OCI-LY1 (cell line): ENCODE data around the gene AQP5.

ENCODE experiments used
- EZH2 ChIP-seq: fragments of 200-600 bp; sonication (generic), shearing (Covaris generic); IDR thresholded peaks from 2 replicates; pipeline ENCODE4 v1.8.0; 2017; ENCODE audit warnings: borderline replicate concordance, mixed run types, mild to moderate bottlenecking, antibody characterized with exemption, low read length, moderate library complexity, mixed read lengths
- TF ChIP-seq, protein P1 (sequence below): fragments of 200-600 bp; sonication (generic), shearing (Covaris generic); IDR thresholded peaks from 2 replicates; pipeline ENCODE4 v1.5.1; 2017; ENCODE audit warnings: mild to moderate bottlenecking, antibody characterized with exemption, low read length, moderate library complexity, mixed read lengths

GRCh38 chr12:49917788-49918173 lies 43.9 kb upstream of the AQP5 start:
- TF ChIP-seq, protein P1, sequence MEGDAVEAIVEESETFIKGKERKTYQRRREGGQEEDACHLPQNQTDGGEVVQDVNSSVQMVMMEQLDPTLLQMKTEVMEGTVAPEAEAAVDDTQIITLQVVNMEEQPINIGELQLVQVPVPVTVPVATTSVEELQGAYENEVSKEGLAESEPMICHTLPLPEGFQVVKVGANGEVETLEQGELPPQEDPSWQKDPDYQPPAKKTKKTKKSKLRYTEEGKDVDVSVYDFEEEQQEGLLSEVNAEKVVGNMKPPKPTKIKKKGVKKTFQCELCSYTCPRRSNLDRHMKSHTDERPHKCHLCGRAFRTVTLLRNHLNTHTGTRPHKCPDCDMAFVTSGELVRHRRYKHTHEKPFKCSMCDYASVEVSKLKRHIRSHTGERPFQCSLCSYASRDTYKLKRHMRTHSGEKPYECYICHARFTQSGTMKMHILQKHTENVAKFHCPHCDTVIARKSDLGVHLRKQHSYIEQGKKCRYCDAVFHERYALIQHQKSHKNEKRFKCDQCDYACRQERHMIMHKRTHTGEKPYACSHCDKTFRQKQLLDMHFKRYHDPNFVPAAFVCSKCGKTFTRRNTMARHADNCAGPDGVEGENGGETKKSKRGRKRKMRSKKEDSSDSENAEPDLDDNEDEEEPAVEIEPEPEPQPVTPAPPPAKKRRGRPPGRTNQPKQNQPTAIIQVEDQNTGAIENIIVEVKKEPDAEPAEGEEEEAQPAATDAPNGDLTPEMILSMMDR, result no peak
- no peak for TF ChIP-seq EZH2
